H1 (cell line): ENCODE results near the gene PVR. TPM values are rescaled to one million over a fixed set of nuclear protein-coding genes. Genes with fewer than 3 reads are reported as not detected.

Source experiments
- polyA plus RNA-seq, 7 experiments: library from polyadenylated mRNA; depleted of rRNA in 3 of 7; stranded (reverse) in 5 of 7; unstranded in 2 of 7; fragments of >200 nt in 5 of 7; fragments of 200-250 nt in 2 of 7; gene quantifications; 1 replicate in 5 of 7; 2 replicates in 1 of 7; 4 replicates in 1 of 7; pipeline versions ENCODE4 v1.2.1 to v1.2.3, GENCODE V29; 2011 to 2013; ENCODE audit warnings: missing spikeins in 2 of 7, mixed read lengths in 2 of 7
- total RNA-seq: library from RNA; stranded (reverse); fragmentation: NEBNext Ultra II Directional; extraction: Animal tissue kit (Norgen Biotek cat#: 25700); gene quantifications from 2 replicates; pipeline ENCODE4 v1.2.1, GENCODE V29; 2021
- TF ChIP-seq, protein P1 (sequence below): fragments of 300-600 bp; sonication (generic); IDR thresholded peaks from 2 replicates; pipeline ENCODE4 v1.7.1; 2012; ENCODE audit warnings: low read length, moderate library complexity, mild to moderate bottlenecking, inconsistent platforms; ENCODE audit not compliant: insufficient replicate concordance

Gene PVR
- total and polyA plus RNA-seq, 2 of the 8 experiments (the other 6 are each of a cell fraction or from before 2014, with no cell fraction given) = 13.3 to 14.8 TPM

DNA sequence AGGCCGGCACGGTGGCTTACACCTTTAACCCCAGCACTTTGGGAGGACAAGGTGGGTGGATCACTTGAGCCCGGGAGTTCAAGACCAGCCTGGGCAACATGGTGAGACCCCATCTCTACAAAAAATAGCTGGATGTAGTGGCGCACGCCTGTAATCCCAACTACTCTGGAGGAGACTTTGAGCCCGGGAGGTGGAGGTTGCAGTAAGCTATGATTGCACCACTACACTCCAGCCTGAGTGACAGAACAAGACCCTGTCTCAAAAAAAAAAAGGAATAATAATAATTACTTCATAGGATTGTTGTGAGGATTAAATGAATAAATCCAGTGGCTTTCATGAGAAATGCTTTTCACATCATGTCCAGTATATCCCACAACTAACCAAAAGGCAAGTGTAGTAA lies 22.3 kb upstream of the PVR start (continued):
- TF ChIP-seq, protein P1, sequence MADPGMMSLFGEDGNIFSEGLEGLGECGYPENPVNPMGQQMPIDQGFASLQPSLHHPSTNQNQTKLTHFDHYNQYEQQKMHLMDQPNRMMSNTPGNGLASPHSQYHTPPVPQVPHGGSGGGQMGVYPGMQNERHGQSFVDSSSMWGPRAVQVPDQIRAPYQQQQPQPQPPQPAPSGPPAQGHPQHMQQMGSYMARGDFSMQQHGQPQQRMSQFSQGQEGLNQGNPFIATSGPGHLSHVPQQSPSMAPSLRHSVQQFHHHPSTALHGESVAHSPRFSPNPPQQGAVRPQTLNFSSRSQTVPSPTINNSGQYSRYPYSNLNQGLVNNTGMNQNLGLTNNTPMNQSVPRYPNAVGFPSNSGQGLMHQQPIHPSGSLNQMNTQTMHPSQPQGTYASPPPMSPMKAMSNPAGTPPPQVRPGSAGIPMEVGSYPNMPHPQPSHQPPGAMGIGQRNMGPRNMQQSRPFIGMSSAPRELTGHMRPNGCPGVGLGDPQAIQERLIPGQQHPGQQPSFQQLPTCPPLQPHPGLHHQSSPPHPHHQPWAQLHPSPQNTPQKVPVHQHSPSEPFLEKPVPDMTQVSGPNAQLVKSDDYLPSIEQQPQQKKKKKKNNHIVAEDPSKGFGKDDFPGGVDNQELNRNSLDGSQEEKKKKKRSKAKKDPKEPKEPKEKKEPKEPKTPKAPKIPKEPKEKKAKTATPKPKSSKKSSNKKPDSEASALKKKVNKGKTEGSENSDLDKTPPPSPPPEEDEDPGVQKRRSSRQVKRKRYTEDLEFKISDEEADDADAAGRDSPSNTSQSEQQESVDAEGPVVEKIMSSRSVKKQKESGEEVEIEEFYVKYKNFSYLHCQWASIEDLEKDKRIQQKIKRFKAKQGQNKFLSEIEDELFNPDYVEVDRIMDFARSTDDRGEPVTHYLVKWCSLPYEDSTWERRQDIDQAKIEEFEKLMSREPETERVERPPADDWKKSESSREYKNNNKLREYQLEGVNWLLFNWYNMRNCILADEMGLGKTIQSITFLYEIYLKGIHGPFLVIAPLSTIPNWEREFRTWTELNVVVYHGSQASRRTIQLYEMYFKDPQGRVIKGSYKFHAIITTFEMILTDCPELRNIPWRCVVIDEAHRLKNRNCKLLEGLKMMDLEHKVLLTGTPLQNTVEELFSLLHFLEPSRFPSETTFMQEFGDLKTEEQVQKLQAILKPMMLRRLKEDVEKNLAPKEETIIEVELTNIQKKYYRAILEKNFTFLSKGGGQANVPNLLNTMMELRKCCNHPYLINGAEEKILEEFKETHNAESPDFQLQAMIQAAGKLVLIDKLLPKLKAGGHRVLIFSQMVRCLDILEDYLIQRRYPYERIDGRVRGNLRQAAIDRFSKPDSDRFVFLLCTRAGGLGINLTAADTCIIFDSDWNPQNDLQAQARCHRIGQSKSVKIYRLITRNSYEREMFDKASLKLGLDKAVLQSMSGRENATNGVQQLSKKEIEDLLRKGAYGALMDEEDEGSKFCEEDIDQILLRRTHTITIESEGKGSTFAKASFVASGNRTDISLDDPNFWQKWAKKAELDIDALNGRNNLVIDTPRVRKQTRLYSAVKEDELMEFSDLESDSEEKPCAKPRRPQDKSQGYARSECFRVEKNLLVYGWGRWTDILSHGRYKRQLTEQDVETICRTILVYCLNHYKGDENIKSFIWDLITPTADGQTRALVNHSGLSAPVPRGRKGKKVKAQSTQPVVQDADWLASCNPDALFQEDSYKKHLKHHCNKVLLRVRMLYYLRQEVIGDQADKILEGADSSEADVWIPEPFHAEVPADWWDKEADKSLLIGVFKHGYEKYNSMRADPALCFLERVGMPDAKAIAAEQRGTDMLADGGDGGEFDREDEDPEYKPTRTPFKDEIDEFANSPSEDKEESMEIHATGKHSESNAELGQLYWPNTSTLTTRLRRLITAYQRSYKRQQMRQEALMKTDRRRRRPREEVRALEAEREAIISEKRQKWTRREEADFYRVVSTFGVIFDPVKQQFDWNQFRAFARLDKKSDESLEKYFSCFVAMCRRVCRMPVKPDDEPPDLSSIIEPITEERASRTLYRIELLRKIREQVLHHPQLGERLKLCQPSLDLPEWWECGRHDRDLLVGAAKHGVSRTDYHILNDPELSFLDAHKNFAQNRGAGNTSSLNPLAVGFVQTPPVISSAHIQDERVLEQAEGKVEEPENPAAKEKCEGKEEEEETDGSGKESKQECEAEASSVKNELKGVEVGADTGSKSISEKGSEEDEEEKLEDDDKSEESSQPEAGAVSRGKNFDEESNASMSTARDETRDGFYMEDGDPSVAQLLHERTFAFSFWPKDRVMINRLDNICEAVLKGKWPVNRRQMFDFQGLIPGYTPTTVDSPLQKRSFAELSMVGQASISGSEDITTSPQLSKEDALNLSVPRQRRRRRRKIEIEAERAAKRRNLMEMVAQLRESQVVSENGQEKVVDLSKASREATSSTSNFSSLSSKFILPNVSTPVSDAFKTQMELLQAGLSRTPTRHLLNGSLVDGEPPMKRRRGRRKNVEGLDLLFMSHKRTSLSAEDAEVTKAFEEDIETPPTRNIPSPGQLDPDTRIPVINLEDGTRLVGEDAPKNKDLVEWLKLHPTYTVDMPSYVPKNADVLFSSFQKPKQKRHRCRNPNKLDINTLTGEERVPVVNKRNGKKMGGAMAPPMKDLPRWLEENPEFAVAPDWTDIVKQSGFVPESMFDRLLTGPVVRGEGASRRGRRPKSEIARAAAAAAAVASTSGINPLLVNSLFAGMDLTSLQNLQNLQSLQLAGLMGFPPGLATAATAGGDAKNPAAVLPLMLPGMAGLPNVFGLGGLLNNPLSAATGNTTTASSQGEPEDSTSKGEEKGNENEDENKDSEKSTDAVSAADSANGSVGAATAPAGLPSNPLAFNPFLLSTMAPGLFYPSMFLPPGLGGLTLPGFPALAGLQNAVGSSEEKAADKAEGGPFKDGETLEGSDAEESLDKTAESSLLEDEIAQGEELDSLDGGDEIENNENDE = no peak
